GM21737 (cell line): Measurements from ENCODE around the gene NDRG4.

Source experiments
- ATAC-seq: cut with Tn5 transposase; IDR thresholded peaks from one replicate; pipeline ENCODE4 v1.9.1; 2021; ENCODE audit warnings: mild to moderate bottlenecking, moderate library complexity; ENCODE audit not compliant: unreplicated experiment

NDRG4 gene

GRCh38 chr16:58537124-58537906 is 37.4 kb downstream of the NDRG4 start:
- ATAC-seq: no peak

GRCh38 chr16:58541711-58542110 is 41.8 kb downstream of the NDRG4 start:
- ATAC-seq: no peak

- ATAC-seq: no peak
Measured at GRCh38 chr16:58542291-58542690, 42.3 kb downstream of the NDRG4 start.

- no peak for ATAC-seq
Measured at GRCh38 chr16:58543685-58544084, 43.7 kb downstream of the NDRG4 start.

DNA sequence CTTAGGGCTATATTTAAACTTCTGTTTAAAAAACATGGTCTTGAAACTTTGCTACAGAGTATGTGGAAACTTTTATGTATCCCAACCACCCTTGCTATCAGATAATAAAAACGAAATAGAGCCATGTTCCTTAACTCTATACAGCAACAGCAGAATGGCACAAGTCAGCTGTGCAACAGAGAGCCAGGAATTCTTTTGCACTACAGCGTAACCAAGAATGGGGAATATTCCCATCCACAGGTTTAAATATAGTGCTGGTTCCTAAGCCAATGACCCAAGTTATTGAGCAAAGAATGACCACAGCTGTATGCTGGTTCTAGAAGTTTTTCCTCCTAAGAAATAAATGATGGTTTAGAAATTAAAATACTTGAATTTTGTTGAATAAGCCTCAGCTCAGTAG is 48.4 kb downstream of the NDRG4 start:
- no peak for ATAC-seq

DNA sequence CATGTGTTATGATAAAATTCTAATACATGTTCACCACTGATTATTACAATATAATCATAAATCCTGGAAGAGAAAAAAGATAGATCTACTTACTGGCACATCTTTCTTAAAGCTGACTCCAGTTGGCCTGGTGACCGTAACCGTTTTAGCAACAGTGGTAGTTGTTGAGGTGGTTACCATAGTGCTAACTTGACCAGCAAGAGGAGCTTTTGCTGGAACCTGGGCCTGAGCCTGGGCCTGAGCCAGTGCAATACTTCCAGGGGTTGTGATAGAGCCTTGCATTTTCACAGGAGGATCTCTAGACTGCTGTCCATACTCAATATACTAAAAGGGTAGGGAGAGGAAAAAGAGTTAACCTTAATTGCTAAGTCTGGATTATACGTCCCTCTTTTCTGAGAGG is 51.6 kb downstream of the NDRG4 start:
- no peak for ATAC-seq

GRCh38 chr16:58556678-58557077 is 56.7 kb downstream of the NDRG4 start:
- no peak for ATAC-seq
